Fibroblast of the aortic adventitia (primary cell): ENCODE measurements around the gene RARB. TPM values are rescaled to one million over a fixed set of nuclear protein-coding genes. Genes with fewer than 3 reads are reported as not detected.

ENCODE experiments used
- DNase-seq: peaks from one replicate; pipeline ENCODE4 v3.0.0-alpha.2; 2010; ENCODE audit warnings: low read depth
- H3K4me3 ChIP-seq: 2 replicates; pipeline ENCODE4 v1.5.1; 2011; ENCODE audit warnings: low read depth, mild to moderate bottlenecking, control low read depth, low read length, moderate library complexity
- CTCF ChIP-seq: IDR thresholded peaks from 2 replicates; pipeline ENCODE4 v1.5.1; 2011; ENCODE audit warnings: mild to moderate bottlenecking, low read length, control low read depth, inconsistent platforms; ENCODE audit not compliant: insufficient read depth
- total RNA-seq: library from RNA; depleted of rRNA; stranded (reverse); fragments of >200 nt; gene quantifications from 2 replicates; pipeline ENCODE4 v1.2.3, GENCODE V29; 2012; ENCODE audit warnings: low replicate concordance

RARB gene
- total RNA-seq, 1 donor: 3.1 TPM

- no peak overlapping the region for H3K4me3 ChIP-seq
- no peak for DNase-seq
- TF ChIP-seq CTCF: no peak
Observed at GRCh38 chr3:25445731-25446130, 17.7 kb downstream of the RARB start.

GRCh38 chr3:25447285-25447684 is 19.2 kb downstream of the RARB start:
- no peak for DNase-seq
- no peak overlapping the region for H3K4me3 ChIP-seq
- TF ChIP-seq CTCF: no peak

- no peak for TF ChIP-seq CTCF
- H3K4me3 ChIP-seq: no peak overlapping the region
- no peak for DNase-seq
Observed at GRCh38 chr3:25447925-25448324, 19.9 kb downstream of the RARB start.

GRCh38 chr3:25448750-25449692 is 21.0 kb downstream of the RARB start:
- H3K4me3 ChIP-seq: no peak overlapping the region
- DNase-seq: peak; percentile 73
- no peak for TF ChIP-seq CTCF

- no peak for TF ChIP-seq CTCF
- DNase-seq: no peak
- H3K4me3 ChIP-seq: no peak overlapping the region
Observed at GRCh38 chr3:25449857-25450256, 21.8 kb downstream of the RARB start.

GRCh38 chr3:25452192-25452591 is 24.1 kb downstream of the RARB start:
- no peak for TF ChIP-seq CTCF
- H3K4me3 ChIP-seq: no peak overlapping the region
- no peak for DNase-seq
